Lung (tissue), 12 donors: ENCODE data around the gene SLITRK1. TPM values are rescaled to one million over a fixed set of nuclear protein-coding genes. Genes with fewer than 3 reads are reported as not detected.

ENCODE experiments used
- ATAC-seq: fragments of 200-7000 bp; cut with Tn5 transposase; one replicate; pipeline ENCODE4 v1.9.1; 2020; ENCODE audit warnings: moderate number of reproducible peaks; ENCODE audit not compliant: insufficient read depth, low FRiP score
- DNase-seq, 3 donors: peaks; one replicate each; pipeline ENCODE4 v3.0.0-alpha.2; 2013 to 2017
- H3K27ac ChIP-seq, 2 donors: one replicate each; pipeline ENCODE4 v1.5.1; 2013; ENCODE audit warnings: mild to moderate bottlenecking in 2 of 2, moderate library complexity in 2 of 2, control low read depth in 1 of 2, inconsistent platforms in 1 of 2, low read depth in 1 of 2, low read length in 1 of 2
- H3K27me3 ChIP-seq, 3 donors: one replicate each; pipeline ENCODE4 v1.5.1; 2013; ENCODE audit warnings: low read length in 2 of 3; ENCODE audit not compliant: control insufficient read depth in 3 of 3, insufficient read depth in 3 of 3
- H3K36me3 ChIP-seq, 4 donors: one replicate each; pipeline ENCODE4 v1.5.1; 2013; ENCODE audit warnings: low read length in 4 of 4, mild to moderate bottlenecking in 1 of 4, moderate library complexity in 1 of 4; ENCODE audit not compliant: control insufficient read depth in 4 of 4, insufficient read depth in 4 of 4
- H3K4me1 ChIP-seq, 5 donors: one replicate each; pipeline ENCODE4 v1.5.1; 2013; ENCODE audit warnings: low read length in 5 of 5, mild to moderate bottlenecking in 2 of 5, moderate library complexity in 1 of 5; ENCODE audit not compliant: control insufficient read depth in 5 of 5, insufficient read depth in 5 of 5
- H3K4me3 ChIP-seq: one replicate; pipeline ENCODE4 v1.5.1; 2013; ENCODE audit warnings: mild to moderate bottlenecking, control low read depth, moderate library complexity
- H3K9ac ChIP-seq, 2 donors: one replicate each; pipeline ENCODE4 v1.5.1; 2013; ENCODE audit warnings: low read length in 2 of 2, control low read depth in 1 of 2; ENCODE audit not compliant: insufficient read depth in 1 of 2
- H3K9me3 ChIP-seq, 4 donors: one replicate each; pipeline ENCODE4 v1.5.1; 2013; ENCODE audit warnings: low read length in 3 of 4, mild to moderate bottlenecking in 1 of 4, moderate library complexity in 1 of 4; ENCODE audit not compliant: control insufficient read depth in 4 of 4, insufficient read depth in 3 of 4
- WGBS, 2 donors: extraction: QIAGEN DNeasy Blood & Tissue Kit; methylation state at CpG; one replicate each; pipeline ENCODE4 v1.1.7; 2013; 5-methylcytosine and 5-hydroxymethylcytosine counted together
- polyA plus RNA-seq, 2 donors: library from polyadenylated mRNA; stranded (reverse); fragments of 200-250 nt; gene quantifications; one replicate each; pipeline ENCODE4 v1.2.1, GENCODE V29; 2013
- total RNA-seq, 2 donors: library from RNA; depleted of rRNA in 1 of 2; stranded (reverse); fragments of >200 nt in 1 of 2; gene quantifications; one replicate each; pipeline ENCODE4 v1.2.1, GENCODE V29; 2014 to 2021
- TF ChIP-seq, protein P1 (sequence below): IDR thresholded peaks from 2 replicates; pipeline ENCODE4 v1.5.1; 2012; ENCODE audit warnings: mild to moderate bottlenecking; ENCODE audit errors: control extremely low read depth, extremely low read depth
- donor health status: control.
- donor health status: control.
- donor health status: Bipolar disorder and iron deficiency.
- donor health status: healthy.
- donor health status: DM: yes; HTN: yes; CAD: no.

The SLITRK1 gene
- total and polyA plus RNA-seq, 4 donors = 0.06 TPM; not detected in 3

GRCh38 chr13:83883061-83883523 lies 818 bp upstream of the SLITRK1 start:
- H3K27me3 ChIP-seq = peaks cover 6 to 60% (median 46%) of the 10 kb centered on the region in 3 donors
- TF ChIP-seq, protein P1, sequence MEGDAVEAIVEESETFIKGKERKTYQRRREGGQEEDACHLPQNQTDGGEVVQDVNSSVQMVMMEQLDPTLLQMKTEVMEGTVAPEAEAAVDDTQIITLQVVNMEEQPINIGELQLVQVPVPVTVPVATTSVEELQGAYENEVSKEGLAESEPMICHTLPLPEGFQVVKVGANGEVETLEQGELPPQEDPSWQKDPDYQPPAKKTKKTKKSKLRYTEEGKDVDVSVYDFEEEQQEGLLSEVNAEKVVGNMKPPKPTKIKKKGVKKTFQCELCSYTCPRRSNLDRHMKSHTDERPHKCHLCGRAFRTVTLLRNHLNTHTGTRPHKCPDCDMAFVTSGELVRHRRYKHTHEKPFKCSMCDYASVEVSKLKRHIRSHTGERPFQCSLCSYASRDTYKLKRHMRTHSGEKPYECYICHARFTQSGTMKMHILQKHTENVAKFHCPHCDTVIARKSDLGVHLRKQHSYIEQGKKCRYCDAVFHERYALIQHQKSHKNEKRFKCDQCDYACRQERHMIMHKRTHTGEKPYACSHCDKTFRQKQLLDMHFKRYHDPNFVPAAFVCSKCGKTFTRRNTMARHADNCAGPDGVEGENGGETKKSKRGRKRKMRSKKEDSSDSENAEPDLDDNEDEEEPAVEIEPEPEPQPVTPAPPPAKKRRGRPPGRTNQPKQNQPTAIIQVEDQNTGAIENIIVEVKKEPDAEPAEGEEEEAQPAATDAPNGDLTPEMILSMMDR = no peak
- H3K4me1 ChIP-seq = peaks cover 0 to 4% (median 0%) of the 10 kb centered on the region in 5 donors
- no peak overlapping the region for H3K27ac ChIP-seq
- DNase-seq (no peak), ATAC-seq (no peak)
- H3K4me3 ChIP-seq = no peak overlapping the region
- no peak overlapping the region for H3K9ac ChIP-seq
- H3K9me3 ChIP-seq = peaks cover 0 to 15% (median 0%) of the 10 kb centered on the region in 4 donors
- WGBS, 2 donors = 6 to 12% methylated on average over 14 of the region's 14 CpGs
- H3K36me3 ChIP-seq = no peaks in the 10 kb centered on the region

DNA sequence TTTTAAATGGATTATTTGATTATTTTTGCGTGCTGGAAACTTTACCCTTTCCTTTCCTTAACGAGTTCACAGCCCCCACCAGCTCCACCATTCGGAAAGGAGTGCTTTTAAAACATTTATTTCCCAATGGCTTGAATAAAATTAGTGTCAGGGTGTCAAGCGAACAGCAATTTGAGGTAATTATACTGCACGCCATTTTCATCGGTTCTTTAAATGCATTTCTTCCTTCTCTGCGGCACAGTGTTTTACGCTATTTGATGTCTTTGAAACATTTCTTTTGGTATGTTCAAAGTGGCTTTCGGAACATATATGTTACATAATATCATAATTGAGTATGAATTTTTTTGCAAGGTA lies 309 bp upstream of the SLITRK1 start:
- Histone ChIP-seq H3K4me3 (no peak overlapping the region), H3K36me3 (no peaks in the 10 kb centered on the region), H3K27ac (no peak overlapping the region), H3K27me3 (peaks cover 6 to 65% (median 46%) of the 10 kb centered on the region in 3 donors), H3K4me1 (peaks cover 0 to 4% (median 0%) of the 10 kb centered on the region in 5 donors), H3K9ac (no peak overlapping the region), H3K9me3 (peaks cover 0 to 15% (median 0%) of the 10 kb centered on the region in 4 donors)
- no peak for DNase-seq
- TF ChIP-seq, protein P1 = no peak
- WGBS, 2 donors = 10 to 15% methylated on average over 9 of the region's 9 CpGs
- no peak for ATAC-seq

DNA sequence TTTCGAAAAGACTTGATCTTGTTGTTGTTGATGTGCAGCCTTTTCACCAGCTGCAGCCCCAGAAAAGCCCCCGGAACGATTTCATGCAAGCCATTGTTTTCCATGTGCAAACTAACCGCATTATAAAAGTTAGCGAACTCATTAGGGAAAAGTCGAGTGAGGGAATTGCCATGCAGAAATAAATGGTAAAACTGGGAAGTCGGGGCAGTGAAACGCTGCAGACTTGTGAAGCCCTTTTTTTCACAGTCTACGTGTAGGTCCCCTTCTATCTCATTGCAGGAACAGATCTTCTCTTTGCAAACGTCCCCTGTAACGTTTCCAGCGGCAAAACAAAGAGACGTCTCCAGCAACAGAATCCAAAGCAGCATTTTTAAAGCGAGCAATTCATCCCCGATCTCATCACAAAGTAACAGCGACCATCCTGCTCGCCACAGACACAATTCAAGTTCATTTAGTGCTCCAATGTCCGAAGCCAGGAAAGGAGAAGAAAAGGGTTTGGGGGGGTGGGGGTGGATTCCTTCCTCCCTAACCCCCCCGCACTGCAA lies 1.1 kb downstream of the SLITRK1 start:
- Histone ChIP-seq H3K4me3 (no peak overlapping the region), H3K36me3 (no peaks in the 10 kb centered on the region), H3K9ac (no peak overlapping the region), H3K27ac (no peak overlapping the region), H3K4me1 (peaks cover 0 to 4% (median 0%) of the 10 kb centered on the region in 5 donors), H3K27me3 (peaks cover 6 to 65% (median 46%) of the 10 kb centered on the region in 3 donors), H3K9me3 (peaks cover 0 to 15% (median 0%) of the 10 kb centered on the region in 4 donors)
- DNase-seq = no peak
- ATAC-seq = no peak
- TF ChIP-seq, protein P1 = no peak
- 3 to 4% methylated on average over 19 of the region's 19 CpGs for WGBS, 2 donors
